ENCODE data around the gene COL5A1.

Gene COL5A1

GRCh38 chr9:134807716-134808446, 166.3 kb downstream of the COL5A1 start:
- Mint-ChIP-seq H3K4me1 (ENCODE audit: low read depth) (no peaks in the 10 kb centered on the region), H3K9me3 (ENCODE audit: low read depth) (no peaks in the 10 kb centered on the region), H3K4me3 (no peak overlapping the region), H3K36me3 (no peaks in the 10 kb centered on the region), H3K27ac (no peak overlapping the region), H3K27me3 (peaks cover 1% of the 10 kb centered on the region)

- no peak overlapping the region for H3K4me3 Mint-ChIP-seq
- no peaks in the 10 kb centered on the region for H3K4me1 Mint-ChIP-seq (ENCODE audit: low read depth)
- no peak overlapping the region for H3K27ac Mint-ChIP-seq
- no peaks in the 10 kb centered on the region for H3K36me3 Mint-ChIP-seq
- H3K27me3 Mint-ChIP-seq: peaks cover 1% of the 10 kb centered on the region
- no peaks in the 10 kb centered on the region for H3K9me3 Mint-ChIP-seq (ENCODE audit: low read depth)
Observed at GRCh38 chr9:134808447-134808792, 166.8 kb downstream of the COL5A1 start.

- no peaks in the 10 kb centered on the region for H3K36me3 Mint-ChIP-seq
- H3K4me3 Mint-ChIP-seq: no peak overlapping the region
- H3K9me3 Mint-ChIP-seq (ENCODE audit: low read depth): no peaks in the 10 kb centered on the region
- no peaks in the 10 kb centered on the region for H3K4me1 Mint-ChIP-seq (ENCODE audit: low read depth)
- H3K27me3 Mint-ChIP-seq: no peaks in the 10 kb centered on the region
- no peak overlapping the region for H3K27ac Mint-ChIP-seq
Observed at GRCh38 chr9:134809292-134809691, 167.7 kb downstream of the COL5A1 start.

GRCh38 chr9:134809826-134810225, 168.2 kb downstream of the COL5A1 start:
- Mint-ChIP-seq H3K4me1 (ENCODE audit: low read depth) (no peaks in the 10 kb centered on the region), H3K27me3 (no peaks in the 10 kb centered on the region), H3K9me3 (ENCODE audit: low read depth) (no peaks in the 10 kb centered on the region), H3K36me3 (no peaks in the 10 kb centered on the region), H3K27ac (no peak overlapping the region), H3K4me3 (no peak overlapping the region)

- Mint-ChIP-seq H3K36me3 (no peaks in the 10 kb centered on the region), H3K27me3 (no peaks in the 10 kb centered on the region), H3K27ac (no peak overlapping the region), H3K9me3 (ENCODE audit: low read depth) (no peaks in the 10 kb centered on the region), H3K4me3 (no peak overlapping the region), H3K4me1 (ENCODE audit: low read depth) (no peaks in the 10 kb centered on the region)
Observed at GRCh38 chr9:134811079-134811672, 169.6 kb downstream of the COL5A1 start.

- H3K4me3 Mint-ChIP-seq: no peak overlapping the region
- no peaks in the 10 kb centered on the region for H3K9me3 Mint-ChIP-seq (ENCODE audit: low read depth)
- no peaks in the 10 kb centered on the region for H3K4me1 Mint-ChIP-seq (ENCODE audit: low read depth)
- no peaks in the 10 kb centered on the region for H3K27me3 Mint-ChIP-seq
- no peak overlapping the region for H3K27ac Mint-ChIP-seq
- no peaks in the 10 kb centered on the region for H3K36me3 Mint-ChIP-seq
Observed at GRCh38 chr9:134811673-134812342, 170.2 kb downstream of the COL5A1 start.

- Mint-ChIP-seq H3K4me1 (ENCODE audit: low read depth) (no peaks in the 10 kb centered on the region), H3K9me3 (ENCODE audit: low read depth) (no peaks in the 10 kb centered on the region), H3K4me3 (no peak overlapping the region), H3K36me3 (no peaks in the 10 kb centered on the region), H3K27ac (no peak overlapping the region), H3K27me3 (no peaks in the 10 kb centered on the region)
Observed at GRCh38 chr9:134812343-134812673, 170.7 kb downstream of the COL5A1 start.

- no peaks in the 10 kb centered on the region for H3K36me3 Mint-ChIP-seq
- H3K9me3 Mint-ChIP-seq (ENCODE audit: low read depth): no peaks in the 10 kb centered on the region
- H3K4me3 Mint-ChIP-seq: no peak overlapping the region
- H3K4me1 Mint-ChIP-seq (ENCODE audit: low read depth): no peaks in the 10 kb centered on the region
- H3K27ac Mint-ChIP-seq: no peak overlapping the region
- H3K27me3 Mint-ChIP-seq: no peaks in the 10 kb centered on the region
Observed at GRCh38 chr9:134813841-134814240, 172.2 kb downstream of the COL5A1 start.

- Mint-ChIP-seq H3K4me3 (no peak overlapping the region), H3K36me3 (no peaks in the 10 kb centered on the region), H3K4me1 (ENCODE audit: low read depth) (no peaks in the 10 kb centered on the region), H3K27ac (no peak overlapping the region), H3K27me3 (no peaks in the 10 kb centered on the region), H3K9me3 (ENCODE audit: low read depth) (no peaks in the 10 kb centered on the region)
Observed at GRCh38 chr9:134814598-134815215, 173.1 kb downstream of the COL5A1 start.

- Mint-ChIP-seq H3K4me1 (ENCODE audit: low read depth) (no peaks in the 10 kb centered on the region), H3K9me3 (ENCODE audit: low read depth) (no peaks in the 10 kb centered on the region), H3K36me3 (no peaks in the 10 kb centered on the region), H3K27me3 (no peaks in the 10 kb centered on the region), H3K27ac (no peak overlapping the region), H3K4me3 (no peak overlapping the region)
Observed at GRCh38 chr9:134815435-134816214, 174.0 kb downstream of the COL5A1 start.

- H3K4me3 Mint-ChIP-seq: no peak overlapping the region
- no peaks in the 10 kb centered on the region for H3K4me1 Mint-ChIP-seq (ENCODE audit: low read depth)
- no peaks in the 10 kb centered on the region for H3K9me3 Mint-ChIP-seq (ENCODE audit: low read depth)
- no peak overlapping the region for H3K27ac Mint-ChIP-seq
- no peaks in the 10 kb centered on the region for H3K27me3 Mint-ChIP-seq
- H3K36me3 Mint-ChIP-seq: no peaks in the 10 kb centered on the region
Observed at GRCh38 chr9:134816264-134816663, 174.7 kb downstream of the COL5A1 start.

- Mint-ChIP-seq H3K27ac (no peak overlapping the region), H3K4me3 (no peak overlapping the region), H3K4me1 (ENCODE audit: low read depth) (no peaks in the 10 kb centered on the region), H3K36me3 (no peaks in the 10 kb centered on the region), H3K9me3 (ENCODE audit: low read depth) (no peaks in the 10 kb centered on the region), H3K27me3 (no peaks in the 10 kb centered on the region)
Observed at GRCh38 chr9:134818000-134818568, 176.5 kb downstream of the COL5A1 start.

GRCh38 chr9:134818591-134818990, 177.0 kb downstream of the COL5A1 start:
- Mint-ChIP-seq H3K9me3 (ENCODE audit: low read depth) (no peaks in the 10 kb centered on the region), H3K27ac (no peak overlapping the region), H3K27me3 (no peaks in the 10 kb centered on the region), H3K36me3 (no peaks in the 10 kb centered on the region), H3K4me3 (no peak overlapping the region), H3K4me1 (ENCODE audit: low read depth) (no peaks in the 10 kb centered on the region)

- Mint-ChIP-seq H3K36me3 (no peaks in the 10 kb centered on the region), H3K4me1 (ENCODE audit: low read depth) (no peaks in the 10 kb centered on the region), H3K27ac (no peak overlapping the region), H3K27me3 (no peaks in the 10 kb centered on the region), H3K9me3 (ENCODE audit: low read depth) (no peaks in the 10 kb centered on the region), H3K4me3 (no peak overlapping the region)
Observed at GRCh38 chr9:134820901-134821300, 179.3 kb downstream of the COL5A1 start.

Data from activated naive CD8-positive, alpha-beta T cell (primary cell).